ENCODE measurements around the gene CPEB2. TPM values are rescaled to one million over a fixed set of nuclear protein-coding genes. Genes with fewer than 3 reads are reported as not detected.

The CPEB2 gene
- total and polyA plus RNA-seq, 2 of the 8 experiments (the other 6 are each of a cell fraction or from before 2014, with no cell fraction given) = 0.39 to 1.9 TPM

GRCh38 chr4:15001869-15002658, at the start of gene CPEB2 (continued):
- TF ChIP-seq E2F6 (IDR thresholded peaks at IDR 0.05) (peak; percentile 21; the same call in 1 of the 2 replicates), PHF8 (conservative IDR thresholded peaks at IDR 0.05; ENCODE audit: low read depth, low read length) (peak; percentile 23; the same call in 1 of the 2 replicates), CEBPB (IDR thresholded peaks at IDR 0.05; ENCODE audit: low read depth, low read length) (no peak), RBBP5 (IDR thresholded peaks at IDR 0.05; ENCODE audit: borderline replicate concordance, low read depth, low read length) (peak; percentile 88; the same call in 1 of the 2 replicates), ASH2L (IDR thresholded peaks at IDR 0.05; ENCODE audit: low read length) (peak; percentile 94), CREB1 (IDR thresholded peaks at IDR 0.05) (peak; percentile 67), SIN3A (conservative IDR thresholded peaks at IDR 0.05 in 1 of 2, IDR thresholded peaks at IDR 0.05 in 1 of 2; ENCODE audit: low read depth in 1 of 2, low read length in 2 of 2) (peak in 1 of 2 experiments; percentile 66; a peak in 1 of 4 replicates), MAX (IDR thresholded peaks at IDR 0.05) (peak; percentile 63)

Measured in H1 (cell line).